Activated CD4-positive, alpha-beta T cell treated with anti-CD3 and anti-CD28 coated beads, Interleukin-2, Interleukin-6, amounts not matched to agents 100 ng/mL and 50 ng/mL, durations not matched to agents 16 hours and 8 hours (primary cell): ENCODE data around the gene KCTD8.

Source experiments
- DNase-seq: peaks from one replicate; pipeline ENCODE4 v3.0.0-alpha.2; 2020

The KCTD8 gene

GRCh38 chr4:44160776-44161367 lies 287.7 kb downstream of the KCTD8 start:
- no peak for DNase-seq

- DNase-seq: no peak
These were observed 288.6 kb downstream of the KCTD8 start for GRCh38 chr4:44159991-44160390.

GRCh38 chr4:44157611-44158277 lies 290.9 kb downstream of the KCTD8 start:
- no peak for DNase-seq

GRCh38 chr4:44150091-44150576 lies 298.5 kb downstream of the KCTD8 start:
- no peak for DNase-seq

GRCh38 chr4:44149282-44149681 lies 299.3 kb downstream of the KCTD8 start:
- DNase-seq: no peak

GRCh38 chr4:44147571-44148075 lies 301.0 kb downstream of the KCTD8 start:
- DNase-seq: no peak

- no peak for DNase-seq
These were observed 302.1 kb downstream of the KCTD8 start for GRCh38 chr4:44146516-44146915.

- DNase-seq: no peak
These were observed 302.7 kb downstream of the KCTD8 start for GRCh38 chr4:44145868-44146267.

- no peak for DNase-seq
These were observed 316.1 kb downstream of the KCTD8 start for GRCh38 chr4:44132526-44132925.
